ENCODE data around the gene AHRR. TPM values are rescaled to one million over a fixed set of nuclear protein-coding genes. Genes with fewer than 3 reads are reported as not detected.

AHRR gene
- total RNA-seq, 2 donors from 2014 or later, result 0.26 to 0.33 TPM

DNA sequence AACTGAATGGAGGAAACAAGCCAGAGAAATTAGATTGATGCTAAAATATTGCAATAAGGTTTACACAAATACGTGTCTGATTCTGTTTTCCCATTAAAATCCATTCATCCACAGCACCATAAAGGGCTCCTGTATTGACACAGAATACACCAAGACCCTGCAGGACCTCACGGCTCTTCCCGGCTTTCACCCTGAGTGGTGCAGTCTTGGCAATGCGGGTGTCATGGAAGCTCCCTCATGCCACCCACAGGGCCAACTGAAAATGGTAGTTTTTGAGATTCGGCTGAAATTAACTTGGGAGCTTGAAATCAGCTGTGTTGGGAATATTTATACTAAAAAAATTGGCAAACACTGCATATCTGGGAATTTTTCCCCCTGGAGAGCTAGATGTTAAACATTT is 104.2 kb downstream of the AHRR start:
- no peak for DNase-seq
- TF ChIP-seq, protein P1, sequence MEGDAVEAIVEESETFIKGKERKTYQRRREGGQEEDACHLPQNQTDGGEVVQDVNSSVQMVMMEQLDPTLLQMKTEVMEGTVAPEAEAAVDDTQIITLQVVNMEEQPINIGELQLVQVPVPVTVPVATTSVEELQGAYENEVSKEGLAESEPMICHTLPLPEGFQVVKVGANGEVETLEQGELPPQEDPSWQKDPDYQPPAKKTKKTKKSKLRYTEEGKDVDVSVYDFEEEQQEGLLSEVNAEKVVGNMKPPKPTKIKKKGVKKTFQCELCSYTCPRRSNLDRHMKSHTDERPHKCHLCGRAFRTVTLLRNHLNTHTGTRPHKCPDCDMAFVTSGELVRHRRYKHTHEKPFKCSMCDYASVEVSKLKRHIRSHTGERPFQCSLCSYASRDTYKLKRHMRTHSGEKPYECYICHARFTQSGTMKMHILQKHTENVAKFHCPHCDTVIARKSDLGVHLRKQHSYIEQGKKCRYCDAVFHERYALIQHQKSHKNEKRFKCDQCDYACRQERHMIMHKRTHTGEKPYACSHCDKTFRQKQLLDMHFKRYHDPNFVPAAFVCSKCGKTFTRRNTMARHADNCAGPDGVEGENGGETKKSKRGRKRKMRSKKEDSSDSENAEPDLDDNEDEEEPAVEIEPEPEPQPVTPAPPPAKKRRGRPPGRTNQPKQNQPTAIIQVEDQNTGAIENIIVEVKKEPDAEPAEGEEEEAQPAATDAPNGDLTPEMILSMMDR (IDR thresholded peaks at IDR 0.05), result peak in 1 of 7 experiments; percentile 22
- TF ChIP-seq POLR2A (IDR thresholded peaks at IDR 0.05), result no peak
- no peaks in the 10 kb centered on the region for H3K27me3 ChIP-seq
- H3K4me3 ChIP-seq, result no peak overlapping the region
- intact Hi-C loops (cut with DNase I), result no loop called here
- H3K27ac ChIP-seq, result no peak overlapping the region
- H3K9me3 ChIP-seq, result no peaks in the 10 kb centered on the region
- no peak for ATAC-seq
- H3K4me1 ChIP-seq, result no peaks in the 10 kb centered on the region
- H3K36me3 ChIP-seq (replicated peaks in 1 of 2; ENCODE audit: insufficient read depth in 1 of 2, low read depth in 2 of 2), result no peaks in the 10 kb centered on the region
- whole genome bisulfite sequencing, 2 donors, result 22 to 41% methylated on average over 5 of the region's 5 CpGs

DNA sequence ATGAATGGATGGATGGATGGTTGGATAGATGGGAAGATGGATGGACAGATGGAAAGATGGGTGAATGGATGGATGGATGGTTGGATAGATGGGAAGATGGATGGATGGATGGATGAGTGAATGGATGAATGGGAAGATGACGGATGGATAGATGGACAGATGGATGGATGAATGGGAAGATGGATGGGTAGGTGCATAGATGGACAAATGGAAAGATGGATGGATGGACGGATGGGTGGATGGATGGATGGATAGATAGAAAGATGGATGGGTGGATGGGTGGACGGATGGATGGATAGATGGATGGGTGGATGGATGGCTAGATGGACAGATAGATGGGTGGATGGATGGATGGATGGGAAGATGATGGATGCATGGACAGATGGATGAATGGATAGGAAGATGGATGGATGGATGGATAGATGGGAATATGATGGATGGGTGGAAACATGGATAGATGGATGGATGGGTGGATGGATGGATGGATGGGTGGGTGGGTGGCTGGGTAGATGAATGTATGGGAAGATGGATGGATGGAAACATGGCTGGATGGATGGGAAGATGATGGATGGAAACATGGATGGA is 105.0 kb downstream of the AHRR start:
- Histone ChIP-seq H3K27me3 (no peaks in the 10 kb centered on the region), H3K4me3 (no peak overlapping the region), H3K9me3 (no peaks in the 10 kb centered on the region), H3K4me1 (no peaks in the 10 kb centered on the region), H3K27ac (no peak overlapping the region), H3K36me3 (replicated peaks in 1 of 2; ENCODE audit: insufficient read depth in 1 of 2, low read depth in 2 of 2) (no peaks in the 10 kb centered on the region)
- 51 to 55% methylated on average over 3 of the region's 3 CpGs for WGBS, 2 donors
- intact Hi-C loops (cut with DNase I), result no loop called here
- no peak for DNase-seq
- TF ChIP-seq, protein P1 (IDR thresholded peaks at IDR 0.05), result no peak
- no peak for TF ChIP-seq POLR2A (IDR thresholded peaks at IDR 0.05)
- no peak for ATAC-seq

DNA sequence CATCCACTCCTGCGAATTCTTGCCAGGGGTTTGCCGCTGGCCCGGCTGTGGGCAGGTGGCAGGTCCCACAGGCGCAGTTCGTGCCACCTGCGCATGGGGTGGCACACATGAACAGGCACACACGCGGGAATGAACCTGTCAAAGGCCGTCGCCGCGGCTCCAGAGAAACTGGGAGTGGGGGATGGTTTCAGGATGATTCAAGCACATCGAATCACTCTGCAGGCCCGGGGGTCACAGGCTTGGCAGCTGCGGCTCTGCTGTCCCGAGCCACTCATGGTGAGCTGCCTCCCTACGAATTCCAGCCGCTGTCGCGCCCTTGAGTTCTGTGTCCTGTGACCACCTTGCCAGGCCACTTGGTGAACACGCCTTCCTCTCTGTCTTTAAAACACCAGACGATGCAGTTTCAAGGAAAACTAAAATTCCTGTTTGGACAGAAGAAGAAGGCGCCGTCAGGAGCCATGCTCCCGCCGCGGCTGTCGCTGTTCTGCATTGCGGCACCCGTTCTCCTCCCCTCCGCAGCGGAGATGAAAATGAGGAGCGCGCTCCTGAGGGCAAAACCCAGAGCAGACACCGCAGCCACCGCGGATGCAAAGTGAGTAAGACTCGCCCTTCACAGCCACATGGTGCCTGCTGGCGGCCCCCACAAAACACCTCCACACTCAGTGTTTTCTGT is 106.0 kb downstream of the AHRR start:
- Histone ChIP-seq H3K27me3 (no peaks in the 10 kb centered on the region), H3K36me3 (replicated peaks in 1 of 2; ENCODE audit: insufficient read depth in 1 of 2, low read depth in 2 of 2) (no peaks in the 10 kb centered on the region), H3K4me1 (no peaks in the 10 kb centered on the region), H3K9me3 (no peaks in the 10 kb centered on the region), H3K27ac (no peak overlapping the region), H3K4me3 (no peak overlapping the region)
- no peak for DNase-seq
- intact Hi-C loops (cut with DNase I), result no loop called here
- no peak for ATAC-seq
- TF ChIP-seq, protein P1 (IDR thresholded peaks at IDR 0.05), result no peak
- TF ChIP-seq POLR2A (IDR thresholded peaks at IDR 0.05), result no peak
- WGBS, 2 donors, result 84 to 87% methylated on average over 25 to 37 of the region's 39 CpGs

DNA sequence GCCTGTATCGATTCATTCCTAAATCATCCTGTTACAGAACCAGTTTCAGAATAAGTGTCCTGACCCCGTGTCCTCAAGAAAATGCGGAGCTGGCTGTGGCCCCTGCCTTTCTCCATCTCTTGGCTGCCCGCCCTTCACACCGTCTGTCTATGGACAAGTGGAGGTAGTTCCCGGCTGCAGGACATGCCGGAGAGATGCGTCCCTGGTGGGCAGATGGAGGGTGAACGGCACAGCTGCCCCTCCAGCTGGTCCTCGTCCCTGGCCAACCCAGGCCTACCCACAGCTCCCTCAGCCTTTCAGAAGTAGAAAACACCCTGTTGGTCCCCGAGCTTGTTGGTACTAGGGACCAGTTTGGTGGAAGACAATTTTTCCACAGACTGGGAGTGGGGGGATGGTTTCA is 106.7 kb downstream of the AHRR start:
- DNase-seq (no peak), ATAC-seq (no peak)
- Histone ChIP-seq H3K4me3 (no peak overlapping the region), H3K9me3 (no peaks in the 10 kb centered on the region), H3K27me3 (no peaks in the 10 kb centered on the region), H3K27ac (no peak overlapping the region), H3K36me3 (replicated peaks in 1 of 2; ENCODE audit: insufficient read depth in 1 of 2, low read depth in 2 of 2) (no peaks in the 10 kb centered on the region), H3K4me1 (no peaks in the 10 kb centered on the region)
- TF ChIP-seq, protein P1 (IDR thresholded peaks at IDR 0.05), result no peak
- intact Hi-C loops (cut with DNase I), result no loop called here
- WGBS, 2 donors, result 67 to 79% methylated on average over 7 to 11 of the region's 11 CpGs
